WTC11 (cell line): Measurements from ENCODE around the gene PIK3R4. TPM values are rescaled to one million over a fixed set of nuclear protein-coding genes. Genes with fewer than 3 reads are reported as not detected.

ENCODE experiments used
- ATAC-seq: fragments of 200-7000 bp; cut with Tn5 transposase; 2 replicates; pipeline ENCODE4 v1.10.0; 2021; ENCODE audit warnings: mild to moderate bottlenecking, moderate library complexity
- CTCF ChIA-PET: fragments of 300-600 bp; sonication (Branson Sonifier 250); formaldehyde crosslinking; loops from one replicate; lab custom pipeline; 2021; ENCODE audit warnings: antibody characterized with exemption; lab: Charles Lee
- POLR2A ChIA-PET: fragments of 350-600 bp; sonication (Branson Sonifier 250); formaldehyde crosslinking; loops from one replicate; lab custom pipeline; 2021; ENCODE audit warnings: antibody characterized with exemption; lab: Charles Lee
- DNase-seq: peaks from one replicate; pipeline ENCODE4 v3.0.0; 2021; ENCODE audit warnings: low spot score
- H3K27ac Mint-ChIP-seq: 2 replicates; pipeline ENCODE4 v1.8.0; 2021; ENCODE audit warnings: mixed read lengths
- H3K27me3 Mint-ChIP-seq: 2 replicates; pipeline ENCODE4 v1.8.0; 2021; ENCODE audit warnings: low read depth, mild to moderate bottlenecking, moderate library complexity, mixed read lengths
- H3K36me3 Mint-ChIP-seq: 2 replicates; pipeline ENCODE4 v1.8.0; 2021; ENCODE audit warnings: mixed read lengths
- H3K4me1 Mint-ChIP-seq: 2 replicates; pipeline ENCODE4 v1.8.0; 2022; ENCODE audit warnings: mixed read lengths
- H3K4me3 Mint-ChIP-seq: 2 replicates; pipeline ENCODE4 v1.8.0; 2021; ENCODE audit warnings: mild to moderate bottlenecking, moderate library complexity, mixed read lengths
- H3K9me3 Mint-ChIP-seq: 2 replicates; pipeline ENCODE4 v1.8.0; 2021; ENCODE audit warnings: mixed read lengths
- EMX1 ChIP-seq: fragments of 250-450 bp; sonication (Bioruptor Pico); IDR thresholded peaks from 2 replicates; pipeline ENCODE4 v1.8.0; 2021; ENCODE audit warnings: mild to moderate bottlenecking
- ETV6 ChIP-seq: sonication (generic); formaldehyde crosslinking; IDR thresholded peaks from 2 replicates; pipeline ENCODE4 v1.8.1; 2022; ENCODE audit warnings: mild to moderate bottlenecking, missing genetic modification reagents
- JAZF1 ChIP-seq: fragments of 250-450 bp; sonication (Bioruptor Pico); IDR thresholded peaks from 2 replicates; pipeline ENCODE4 v1.9.0; 2021; ENCODE audit warnings: moderate library complexity, mild to moderate bottlenecking, inconsistent platforms
- OVOL2 ChIP-seq: fragments of 250-450 bp; sonication (Bioruptor Pico); IDR thresholded peaks from 2 replicates; pipeline ENCODE4 v1.9.0; 2021; ENCODE audit warnings: mild to moderate bottlenecking, borderline replicate concordance
- SMAD4 ChIP-seq: sonication (generic); formaldehyde crosslinking; IDR thresholded peaks from 2 replicates; pipeline ENCODE4 v1.8.0; 2022; ENCODE audit warnings: mild to moderate bottlenecking, missing genetic modification reagents
- SOX15 ChIP-seq: fragments of 250-450 bp; sonication (Bioruptor Pico); IDR thresholded peaks from 2 replicates; pipeline ENCODE4 v1.9.0; 2021; ENCODE audit warnings: mild to moderate bottlenecking
- TP53 ChIP-seq: sonication (generic); formaldehyde crosslinking; IDR thresholded peaks from 2 replicates; pipeline ENCODE4 v1.8.1; 2023; ENCODE audit warnings: mild to moderate bottlenecking, missing genetic modification reagents
- ZNF219 ChIP-seq: sonication (generic); formaldehyde crosslinking; IDR thresholded peaks from 2 replicates; pipeline ENCODE4 v1.8.0; 2023; ENCODE audit warnings: missing genetic modification reagents, mild to moderate bottlenecking, borderline replicate concordance
- total RNA-seq: library from RNA; stranded (reverse); gene quantifications from 3 replicates; pipeline ENCODE4 v1.2.3, GENCODE V29; 2021
- TF ChIP-seq, protein P1 (sequence below): sonication (generic); formaldehyde crosslinking; conservative IDR thresholded peaks from 2 replicates; pipeline ENCODE4 v1.8.1; 2023; ENCODE audit warnings: mild to moderate bottlenecking, low read depth, missing genetic modification reagents, moderate library complexity
- TF ChIP-seq, protein P2 (sequence below): fragments of 250-450 bp; sonication (Bioruptor Pico); IDR thresholded peaks from 2 replicates; pipeline ENCODE4 v2.1.2; 2022; ENCODE audit warnings: mild to moderate bottlenecking, moderate library complexity
- TF ChIP-seq, protein P3 (sequence below): sonication (generic); formaldehyde crosslinking; conservative IDR thresholded peaks from 2 replicates; pipeline ENCODE4 v1.8.1; 2022; ENCODE audit warnings: mild to moderate bottlenecking, missing genetic modification reagents
- TF ChIP-seq, protein P4 (sequence below): fragments of 250-450 bp; sonication (Bioruptor Pico); IDR thresholded peaks from 2 replicates; pipeline ENCODE4 v1.9.0; 2021; ENCODE audit warnings: moderate library complexity, mild to moderate bottlenecking, inconsistent platforms, borderline replicate concordance
- TF ChIP-seq, protein P5 (sequence below): fragments of 250-450 bp; sonication (Bioruptor Pico); IDR thresholded peaks from 2 replicates; pipeline ENCODE4 v1.9.0; 2021; ENCODE audit warnings: mild to moderate bottlenecking
- TF ChIP-seq, protein P6 (sequence below): sonication (generic); formaldehyde crosslinking; IDR thresholded peaks from 2 replicates; pipeline ENCODE4 v1.8.0; 2022; ENCODE audit warnings: missing genetic modification reagents

The PIK3R4 gene
- total RNA-seq, 1 experiment from 2014 or later: 41.5 TPM

DNA sequence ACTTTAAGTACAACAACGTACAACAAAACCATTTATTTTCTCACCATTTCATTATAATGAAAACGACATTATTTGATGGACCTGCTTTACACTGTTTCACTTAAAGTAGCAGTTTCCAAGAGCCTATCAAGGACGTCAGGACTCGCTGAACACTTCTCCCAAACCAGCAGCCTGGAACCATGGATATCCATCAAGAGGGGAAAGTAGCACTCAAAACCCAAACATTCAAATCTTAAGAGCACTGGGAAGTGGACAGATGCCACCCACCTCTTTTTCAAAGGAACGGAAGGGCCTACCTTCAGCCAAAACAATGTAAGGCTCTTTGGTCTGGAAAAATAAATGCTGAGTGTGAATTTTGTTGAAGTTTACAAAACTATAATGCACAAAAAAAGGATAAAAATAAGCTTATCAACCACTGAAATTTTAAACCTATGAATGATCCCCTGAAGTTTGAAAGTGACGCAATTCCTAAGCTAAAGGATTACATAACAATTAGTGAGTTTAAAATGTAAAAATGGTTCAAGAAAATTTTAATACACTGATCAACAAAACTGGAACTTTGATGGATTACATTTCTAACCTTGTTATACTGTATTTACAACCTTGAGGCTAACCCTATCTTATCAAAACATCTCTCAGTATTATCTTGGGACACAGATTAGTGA lies 4.6 kb downstream of the PIK3R4 start (continued):
- TF ChIP-seq, protein P1, sequence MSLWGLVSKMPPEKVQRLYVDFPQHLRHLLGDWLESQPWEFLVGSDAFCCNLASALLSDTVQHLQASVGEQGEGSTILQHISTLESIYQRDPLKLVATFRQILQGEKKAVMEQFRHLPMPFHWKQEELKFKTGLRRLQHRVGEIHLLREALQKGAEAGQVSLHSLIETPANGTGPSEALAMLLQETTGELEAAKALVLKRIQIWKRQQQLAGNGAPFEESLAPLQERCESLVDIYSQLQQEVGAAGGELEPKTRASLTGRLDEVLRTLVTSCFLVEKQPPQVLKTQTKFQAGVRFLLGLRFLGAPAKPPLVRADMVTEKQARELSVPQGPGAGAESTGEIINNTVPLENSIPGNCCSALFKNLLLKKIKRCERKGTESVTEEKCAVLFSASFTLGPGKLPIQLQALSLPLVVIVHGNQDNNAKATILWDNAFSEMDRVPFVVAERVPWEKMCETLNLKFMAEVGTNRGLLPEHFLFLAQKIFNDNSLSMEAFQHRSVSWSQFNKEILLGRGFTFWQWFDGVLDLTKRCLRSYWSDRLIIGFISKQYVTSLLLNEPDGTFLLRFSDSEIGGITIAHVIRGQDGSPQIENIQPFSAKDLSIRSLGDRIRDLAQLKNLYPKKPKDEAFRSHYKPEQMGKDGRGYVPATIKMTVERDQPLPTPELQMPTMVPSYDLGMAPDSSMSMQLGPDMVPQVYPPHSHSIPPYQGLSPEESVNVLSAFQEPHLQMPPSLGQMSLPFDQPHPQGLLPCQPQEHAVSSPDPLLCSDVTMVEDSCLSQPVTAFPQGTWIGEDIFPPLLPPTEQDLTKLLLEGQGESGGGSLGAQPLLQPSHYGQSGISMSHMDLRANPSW (CRISPR knock-in tag): no peak

DNA sequence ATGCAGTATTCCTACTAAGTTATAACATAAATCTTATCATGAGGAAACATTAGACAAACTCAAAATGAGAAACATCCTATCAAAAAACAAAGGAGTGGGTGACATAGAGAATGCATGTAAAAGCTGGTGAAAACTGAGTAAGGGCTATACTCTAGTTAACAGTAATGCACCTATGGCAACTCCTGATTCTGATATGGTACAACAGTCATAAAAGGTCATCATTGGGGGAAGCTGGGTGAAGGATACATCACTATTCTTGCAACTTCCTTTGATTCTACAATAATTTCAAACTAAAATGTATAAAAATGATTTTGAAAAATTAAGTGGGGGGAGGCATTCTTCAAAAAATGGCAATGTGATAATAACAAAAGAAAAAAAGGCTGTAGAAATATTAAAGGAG lies 6.8 kb downstream of the PIK3R4 start:
- Mint-ChIP-seq H3K4me3 (no peak overlapping the region), H3K27me3 (no peaks in the 10 kb centered on the region), H3K4me1 (peaks cover 25% of the 10 kb centered on the region), H3K9me3 (no peaks in the 10 kb centered on the region), H3K27ac (no peak overlapping the region), H3K36me3 (peaks cover 44% of the 10 kb centered on the region)
- DNase-seq: no peak
- CTCF ChIA-PET: no interaction called here
- POLR2A ChIA-PET: no interaction called here
- TF ChIP-seq SOX15 (CRISPR knock-in tag): no peak
- no peak for TF ChIP-seq ZNF219 (CRISPR knock-in tag)
- TF ChIP-seq, protein P2, sequence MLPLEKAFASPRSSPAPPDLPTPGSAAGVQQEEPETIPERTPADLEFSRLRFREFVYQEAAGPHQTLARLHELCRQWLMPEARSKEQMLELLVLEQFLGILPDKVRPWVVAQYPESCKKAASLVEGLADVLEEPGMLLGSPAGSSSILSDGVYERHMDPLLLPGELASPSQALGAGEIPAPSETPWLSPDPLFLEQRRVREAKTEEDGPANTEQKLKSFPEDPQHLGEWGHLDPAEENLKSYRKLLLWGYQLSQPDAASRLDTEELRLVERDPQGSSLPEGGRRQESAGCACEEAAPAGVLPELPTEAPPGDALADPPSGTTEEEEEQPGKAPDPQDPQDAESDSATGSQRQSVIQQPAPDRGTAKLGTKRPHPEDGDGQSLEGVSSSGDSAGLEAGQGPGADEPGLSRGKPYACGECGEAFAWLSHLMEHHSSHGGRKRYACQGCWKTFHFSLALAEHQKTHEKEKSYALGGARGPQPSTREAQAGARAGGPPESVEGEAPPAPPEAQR: no peak
- no peak for TF ChIP-seq OVOL2
- no peak for TF ChIP-seq ETV6
- TF ChIP-seq, protein P3, sequence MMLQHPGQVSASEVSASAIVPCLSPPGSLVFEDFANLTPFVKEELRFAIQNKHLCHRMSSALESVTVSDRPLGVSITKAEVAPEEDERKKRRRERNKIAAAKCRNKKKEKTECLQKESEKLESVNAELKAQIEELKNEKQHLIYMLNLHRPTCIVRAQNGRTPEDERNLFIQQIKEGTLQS (CRISPR knock-in tag): no peak
- TF ChIP-seq, protein P4, sequence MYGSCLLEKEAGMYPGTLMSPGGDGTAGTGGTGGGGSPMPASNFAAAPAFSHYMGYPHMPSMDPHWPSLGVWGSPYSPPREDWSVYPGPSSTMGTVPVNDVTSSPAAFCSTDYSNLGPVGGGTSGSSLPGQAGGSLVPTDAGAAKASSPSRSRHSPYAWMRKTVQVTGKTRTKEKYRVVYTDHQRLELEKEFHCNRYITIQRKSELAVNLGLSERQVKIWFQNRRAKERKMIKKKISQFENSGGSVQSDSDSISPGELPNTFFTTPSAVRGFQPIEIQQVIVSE (CRISPR knock-in tag): no peak
- no peak for TF ChIP-seq EMX1 (CRISPR knock-in tag)
- TF ChIP-seq, protein P5, sequence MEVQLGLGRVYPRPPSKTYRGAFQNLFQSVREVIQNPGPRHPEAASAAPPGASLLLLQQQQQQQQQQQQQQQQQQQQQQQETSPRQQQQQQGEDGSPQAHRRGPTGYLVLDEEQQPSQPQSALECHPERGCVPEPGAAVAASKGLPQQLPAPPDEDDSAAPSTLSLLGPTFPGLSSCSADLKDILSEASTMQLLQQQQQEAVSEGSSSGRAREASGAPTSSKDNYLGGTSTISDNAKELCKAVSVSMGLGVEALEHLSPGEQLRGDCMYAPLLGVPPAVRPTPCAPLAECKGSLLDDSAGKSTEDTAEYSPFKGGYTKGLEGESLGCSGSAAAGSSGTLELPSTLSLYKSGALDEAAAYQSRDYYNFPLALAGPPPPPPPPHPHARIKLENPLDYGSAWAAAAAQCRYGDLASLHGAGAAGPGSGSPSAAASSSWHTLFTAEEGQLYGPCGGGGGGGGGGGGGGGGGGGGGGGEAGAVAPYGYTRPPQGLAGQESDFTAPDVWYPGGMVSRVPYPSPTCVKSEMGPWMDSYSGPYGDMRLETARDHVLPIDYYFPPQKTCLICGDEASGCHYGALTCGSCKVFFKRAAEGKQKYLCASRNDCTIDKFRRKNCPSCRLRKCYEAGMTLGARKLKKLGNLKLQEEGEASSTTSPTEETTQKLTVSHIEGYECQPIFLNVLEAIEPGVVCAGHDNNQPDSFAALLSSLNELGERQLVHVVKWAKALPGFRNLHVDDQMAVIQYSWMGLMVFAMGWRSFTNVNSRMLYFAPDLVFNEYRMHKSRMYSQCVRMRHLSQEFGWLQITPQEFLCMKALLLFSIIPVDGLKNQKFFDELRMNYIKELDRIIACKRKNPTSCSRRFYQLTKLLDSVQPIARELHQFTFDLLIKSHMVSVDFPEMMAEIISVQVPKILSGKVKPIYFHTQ: no peak
- TF ChIP-seq JAZF1 (CRISPR knock-in tag): no peak
- no peak for TF ChIP-seq TP53 (CRISPR knock-in tag)
- no peak for TF ChIP-seq SMAD4 (CRISPR knock-in tag)
- TF ChIP-seq, protein P6, sequence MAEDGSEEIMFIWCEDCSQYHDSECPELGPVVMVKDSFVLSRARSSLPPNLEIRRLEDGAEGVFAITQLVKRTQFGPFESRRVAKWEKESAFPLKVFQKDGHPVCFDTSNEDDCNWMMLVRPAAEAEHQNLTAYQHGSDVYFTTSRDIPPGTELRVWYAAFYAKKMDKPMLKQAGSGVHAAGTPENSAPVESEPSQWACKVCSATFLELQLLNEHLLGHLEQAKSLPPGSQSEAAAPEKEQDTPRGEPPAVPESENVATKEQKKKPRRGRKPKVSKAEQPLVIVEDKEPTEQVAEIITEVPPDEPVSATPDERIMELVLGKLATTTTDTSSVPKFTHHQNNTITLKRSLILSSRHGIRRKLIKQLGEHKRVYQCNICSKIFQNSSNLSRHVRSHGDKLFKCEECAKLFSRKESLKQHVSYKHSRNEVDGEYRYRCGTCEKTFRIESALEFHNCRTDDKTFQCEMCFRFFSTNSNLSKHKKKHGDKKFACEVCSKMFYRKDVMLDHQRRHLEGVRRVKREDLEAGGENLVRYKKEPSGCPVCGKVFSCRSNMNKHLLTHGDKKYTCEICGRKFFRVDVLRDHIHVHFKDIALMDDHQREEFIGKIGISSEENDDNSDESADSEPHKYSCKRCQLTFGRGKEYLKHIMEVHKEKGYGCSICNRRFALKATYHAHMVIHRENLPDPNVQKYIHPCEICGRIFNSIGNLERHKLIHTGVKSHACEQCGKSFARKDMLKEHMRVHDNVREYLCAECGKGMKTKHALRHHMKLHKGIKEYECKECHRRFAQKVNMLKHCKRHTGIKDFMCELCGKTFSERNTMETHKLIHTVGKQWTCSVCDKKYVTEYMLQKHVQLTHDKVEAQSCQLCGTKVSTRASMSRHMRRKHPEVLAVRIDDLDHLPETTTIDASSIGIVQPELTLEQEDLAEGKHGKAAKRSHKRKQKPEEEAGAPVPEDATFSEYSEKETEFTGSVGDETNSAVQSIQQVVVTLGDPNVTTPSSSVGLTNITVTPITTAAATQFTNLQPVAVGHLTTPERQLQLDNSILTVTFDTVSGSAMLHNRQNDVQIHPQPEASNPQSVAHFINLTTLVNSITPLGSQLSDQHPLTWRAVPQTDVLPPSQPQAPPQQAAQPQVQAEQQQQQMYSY: no peak
- ATAC-seq: no peak
